ENCODE measurements around the gene SLX9. TPM values are rescaled to one million over a fixed set of nuclear protein-coding genes. Genes with fewer than 3 reads are reported as not detected.
"Not testable (repeated sequence)": the region's sequence is repeated elsewhere in the genome, so short reads cannot be mapped to it uniquely, and the experiment has no call there.

SLX9 gene
- total RNA-seq, 1 donor from 2014 or later: 0.75 TPM

DNA sequence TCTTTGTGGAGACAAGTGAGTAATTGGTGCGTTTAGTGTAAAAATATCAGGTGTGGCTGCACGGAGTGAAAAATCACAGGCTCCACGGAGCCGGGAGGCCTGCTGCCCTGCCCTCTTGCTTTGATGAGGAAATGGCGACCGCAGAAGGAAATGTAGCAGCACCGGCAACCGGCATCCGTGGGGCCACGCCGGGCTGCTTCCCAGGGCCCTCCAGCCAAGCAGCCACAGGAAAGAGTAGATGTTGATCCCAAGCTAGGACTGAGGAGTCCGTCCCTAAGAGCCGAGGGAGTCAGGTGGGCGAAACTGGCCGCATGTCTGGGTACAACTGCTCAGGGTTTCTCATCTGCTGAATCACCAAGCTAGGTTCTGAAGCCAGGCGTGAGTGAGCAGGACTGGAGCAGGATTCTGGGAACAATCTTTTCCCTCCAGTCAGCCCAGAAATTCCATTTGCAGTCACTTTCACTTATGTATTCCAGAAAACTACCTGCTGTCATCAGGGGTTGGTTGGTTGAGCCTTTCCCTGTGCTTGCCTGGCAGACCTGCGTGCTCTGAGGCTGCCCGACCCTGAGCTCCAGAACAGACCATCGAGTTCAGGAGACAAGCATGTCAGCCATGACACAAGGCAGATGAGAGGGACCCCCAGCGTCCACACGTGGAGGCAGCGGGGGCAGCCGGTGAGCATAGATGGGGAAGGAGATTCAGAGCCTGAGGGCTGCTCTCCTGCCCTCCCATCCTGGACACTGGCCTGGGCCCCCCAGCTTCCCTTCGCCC is 13.3 kb upstream of the SLX9 start:
- intact Hi-C loops (cut with DNase I): no loop called here
- Histone ChIP-seq H3K4me1 (peaks cover 4 to 17% of the 10 kb centered on the region in 2 donors), H3K36me3 (no peaks in the 10 kb centered on the region), H3K4me3 (no peak overlapping the region), H3K27me3 (no peaks in the 10 kb centered on the region), H3K27ac (no peak overlapping the region), H3K9me3 (no peaks in the 10 kb centered on the region)
- TF ChIP-seq CTCF (IDR thresholded peaks at IDR 0.05): no peak
- no peak for DNase-seq (ENCODE audit: low spot score in 2 of 2)

DNA sequence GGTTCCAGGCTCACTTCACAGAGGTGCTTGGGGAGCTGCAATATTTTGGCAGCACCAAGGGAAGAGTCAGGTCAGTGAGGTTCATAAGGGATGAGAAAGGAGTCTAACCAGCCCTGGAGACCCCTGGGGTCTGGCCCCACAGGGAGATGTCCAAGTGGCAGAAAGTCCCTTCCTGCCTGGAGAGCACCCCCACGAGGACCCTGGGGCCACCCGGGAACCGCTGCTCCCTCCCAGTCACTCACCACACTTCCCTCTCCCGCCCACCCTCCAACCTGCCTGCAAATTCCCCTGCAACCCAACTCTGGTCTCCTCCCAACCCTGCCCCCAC is 12.6 kb upstream of the SLX9 start:
- TF ChIP-seq CTCF (IDR thresholded peaks at IDR 0.05): no peak
- intact Hi-C loops (cut with DNase I): no loop called here
- Histone ChIP-seq H3K9me3 (no peaks in the 10 kb centered on the region), H3K36me3 (no peaks in the 10 kb centered on the region), H3K4me3 (no peak overlapping the region), H3K27ac (no peak overlapping the region), H3K27me3 (peaks cover 6% of the 10 kb centered on the region), H3K4me1 (peaks cover 11 to 24% of the 10 kb centered on the region in 2 donors)
- no peak for DNase-seq (ENCODE audit: low spot score in 2 of 2)

- H3K9me3 ChIP-seq: no peaks in the 10 kb centered on the region
- H3K27me3 ChIP-seq: peaks cover 12% of the 10 kb centered on the region
- no peak for DNase-seq (ENCODE audit: low spot score in 2 of 2)
- intact Hi-C loops (cut with DNase I): no loop called here
- no peak overlapping the region for H3K27ac ChIP-seq
- peaks cover 17 to 30% of the 10 kb centered on the region in 2 donors for H3K4me1 ChIP-seq
- no peaks in the 10 kb centered on the region for H3K36me3 ChIP-seq
- no peak for TF ChIP-seq CTCF (IDR thresholded peaks at IDR 0.05)
- peak overlapping the region in 1 of 2 donors; percentile 6 for H3K4me3 ChIP-seq
Observed at GRCh38 chr21:44927587-44928461, 12.0 kb upstream of the SLX9 start.

DNA sequence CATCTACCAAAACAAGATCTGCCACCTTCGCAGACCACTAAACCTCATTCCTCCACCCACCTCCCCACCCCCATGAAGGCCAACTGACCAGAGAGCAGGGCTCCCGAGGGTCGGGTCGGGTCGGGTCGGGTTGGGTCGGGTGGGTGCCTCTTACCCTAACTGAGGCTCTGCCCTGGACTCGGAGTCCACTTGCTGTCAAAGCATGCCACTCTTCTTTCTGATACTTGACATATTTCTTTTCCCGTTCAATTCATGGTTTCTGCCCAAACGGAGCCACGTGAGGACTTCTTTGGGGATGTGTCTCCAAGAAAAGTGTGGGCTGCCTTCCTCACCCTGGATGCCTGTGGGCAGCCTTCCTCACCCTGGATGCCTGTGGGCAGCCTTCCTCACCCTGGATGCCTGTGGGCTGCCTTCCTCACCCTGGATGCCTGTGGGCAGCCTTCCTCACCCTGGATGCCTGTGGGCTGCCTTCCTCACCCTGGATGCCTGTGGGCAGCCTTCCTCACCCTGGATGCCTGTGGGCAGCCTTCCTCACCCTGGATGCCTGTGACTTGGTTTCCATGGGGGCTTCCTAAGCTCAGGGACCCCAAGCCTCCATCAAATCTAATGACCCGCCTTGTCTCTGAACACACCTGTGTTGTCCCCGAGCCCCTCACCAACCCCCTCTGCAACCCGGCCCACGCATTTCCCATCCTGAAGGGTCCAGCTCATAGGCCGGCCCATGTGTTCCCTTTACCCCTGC is 11.2 kb upstream of the SLX9 start:
- peaks cover 13% of the 10 kb centered on the region for H3K27me3 ChIP-seq

GRCh38 chr21:44929242-44929798 is 10.5 kb upstream of the SLX9 start:
- peaks cover 19 to 33% of the 10 kb centered on the region in 2 donors for H3K4me1 ChIP-seq
- no peaks in the 10 kb centered on the region for H3K36me3 ChIP-seq
- peaks cover 13% of the 10 kb centered on the region for H3K27me3 ChIP-seq
- intact Hi-C loops (cut with DNase I): no loop called here
- H3K9me3 ChIP-seq: no peaks in the 10 kb centered on the region
- H3K4me3 ChIP-seq: no peak overlapping the region
- no peak for DNase-seq (ENCODE audit: low spot score in 2 of 2)
- TF ChIP-seq CTCF (IDR thresholded peaks at IDR 0.05): no peak
- no peak overlapping the region for H3K27ac ChIP-seq

More for the DNA sequence above, 11.2 kb upstream of the SLX9 start:
- H3K9me3 ChIP-seq; H3K36me3 ChIP-seq; DNase-seq (ENCODE audit: low spot score in 2 of 2); H3K4me3 ChIP-seq; H3K27ac ChIP-seq; intact Hi-C loops (cut with DNase I): not testable (repeated sequence)
- H3K4me1 ChIP-seq: peaks cover 19 to 33% of the 10 kb centered on the region in 2 donors
